Omental fat pad (tissue), 4 donors: ENCODE results near the gene SH3RF3. TPM values are rescaled to one million over a fixed set of nuclear protein-coding genes. Genes with fewer than 3 reads are reported as not detected.

Experiments used
- ATAC-seq: fragments of 150-250 bp; one replicate; pipeline ENCODE4 v1.9.1; 2016; ENCODE audit warnings: mild to moderate bottlenecking, moderate library complexity; ENCODE audit not compliant: low FRiP score
- DNase-seq: peaks from one replicate; pipeline ENCODE4 v3.0.0-alpha.2; 2019; ENCODE audit warnings: low spot score
- total RNA-seq, 4 donors: library from RNA; depleted of rRNA; stranded (reverse); fragments of >200 nt; gene quantifications; one replicate each; pipeline ENCODE4 v1.1.0, GENCODE V29; 2016
- TF ChIP-seq, protein P1 (sequence below), 3 donors: fragments of 450-650 bp; IDR thresholded peaks; one replicate each; pipeline ENCODE4 v1.5.1; 2016 to 2017; ENCODE audit warnings: antibody characterized with exemption in 3 of 3, mild to moderate bottlenecking in 3 of 3, moderate library complexity in 2 of 3

The SH3RF3 gene
- total RNA-seq, 4 donors from 2014 or later, result 6.5 to 16.6 (median 8.6) TPM

DNA sequence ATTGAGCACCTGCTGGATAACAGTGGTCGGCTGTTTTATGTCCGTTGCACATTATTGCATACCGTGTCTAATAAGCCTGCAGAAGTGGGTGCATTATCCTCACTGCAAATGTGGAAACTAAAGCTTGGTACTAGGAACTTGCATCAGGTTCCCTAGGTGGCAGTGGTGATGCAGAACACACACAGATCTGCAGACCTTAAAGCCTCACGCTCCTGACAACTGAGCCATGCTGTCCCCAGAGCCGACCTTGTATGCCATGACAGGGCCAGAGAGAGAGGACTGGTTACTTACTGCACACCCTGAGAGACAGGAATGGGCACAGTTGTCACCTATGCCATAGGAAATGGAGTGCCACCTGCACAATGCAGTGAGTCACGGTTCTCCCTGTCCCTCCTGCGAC, 151.8 kb downstream of the SH3RF3 start:
- ATAC-seq (no peak), DNase-seq (no peak)
- TF ChIP-seq, protein P1, sequence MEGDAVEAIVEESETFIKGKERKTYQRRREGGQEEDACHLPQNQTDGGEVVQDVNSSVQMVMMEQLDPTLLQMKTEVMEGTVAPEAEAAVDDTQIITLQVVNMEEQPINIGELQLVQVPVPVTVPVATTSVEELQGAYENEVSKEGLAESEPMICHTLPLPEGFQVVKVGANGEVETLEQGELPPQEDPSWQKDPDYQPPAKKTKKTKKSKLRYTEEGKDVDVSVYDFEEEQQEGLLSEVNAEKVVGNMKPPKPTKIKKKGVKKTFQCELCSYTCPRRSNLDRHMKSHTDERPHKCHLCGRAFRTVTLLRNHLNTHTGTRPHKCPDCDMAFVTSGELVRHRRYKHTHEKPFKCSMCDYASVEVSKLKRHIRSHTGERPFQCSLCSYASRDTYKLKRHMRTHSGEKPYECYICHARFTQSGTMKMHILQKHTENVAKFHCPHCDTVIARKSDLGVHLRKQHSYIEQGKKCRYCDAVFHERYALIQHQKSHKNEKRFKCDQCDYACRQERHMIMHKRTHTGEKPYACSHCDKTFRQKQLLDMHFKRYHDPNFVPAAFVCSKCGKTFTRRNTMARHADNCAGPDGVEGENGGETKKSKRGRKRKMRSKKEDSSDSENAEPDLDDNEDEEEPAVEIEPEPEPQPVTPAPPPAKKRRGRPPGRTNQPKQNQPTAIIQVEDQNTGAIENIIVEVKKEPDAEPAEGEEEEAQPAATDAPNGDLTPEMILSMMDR (IDR thresholded peaks at IDR 0.05), result no peak

GRCh38 chr2:109282360-109282759, 153.4 kb downstream of the SH3RF3 start:
- no peak for DNase-seq
- ATAC-seq, result no peak
- TF ChIP-seq, protein P1 (IDR thresholded peaks at IDR 0.05), result no peak

GRCh38 chr2:109282865-109283264, 153.9 kb downstream of the SH3RF3 start:
- DNase-seq (no peak), ATAC-seq (no peak)
- TF ChIP-seq, protein P1 (IDR thresholded peaks at IDR 0.05), result no peak

DNA sequence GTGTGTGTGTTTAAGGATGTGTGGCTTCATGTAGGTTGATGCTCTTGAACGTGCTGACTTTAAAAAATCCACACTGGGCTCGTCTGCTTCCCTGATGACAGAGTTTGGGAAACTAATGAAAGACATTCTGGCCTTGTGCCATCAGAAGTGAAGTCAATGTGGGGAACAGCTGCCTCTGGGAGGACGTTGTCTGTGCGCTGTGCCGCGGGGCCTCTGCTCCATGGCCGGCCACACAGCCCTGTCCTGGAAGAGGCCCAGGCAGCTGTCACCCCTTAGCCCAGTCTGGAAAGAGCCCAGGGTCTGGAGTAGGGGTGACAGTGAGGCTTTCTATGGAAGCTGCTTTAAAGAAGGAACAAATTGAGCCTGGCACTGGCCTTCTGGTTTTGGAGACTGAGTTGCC, 155.8 kb downstream of the SH3RF3 start:
- no peak for ATAC-seq
- TF ChIP-seq, protein P1 (IDR thresholded peaks at IDR 0.05), result no peak
- no peak for DNase-seq

GRCh38 chr2:109285244-109285651, 156.2 kb downstream of the SH3RF3 start:
- no peak for DNase-seq
- ATAC-seq, result no peak
- TF ChIP-seq, protein P1 (IDR thresholded peaks at IDR 0.05), result no peak

- no peak for ATAC-seq
- TF ChIP-seq, protein P1 (IDR thresholded peaks at IDR 0.05), result no peak
- no peak for DNase-seq
Observed at GRCh38 chr2:109287413-109287812, 158.4 kb downstream of the SH3RF3 start.

DNA sequence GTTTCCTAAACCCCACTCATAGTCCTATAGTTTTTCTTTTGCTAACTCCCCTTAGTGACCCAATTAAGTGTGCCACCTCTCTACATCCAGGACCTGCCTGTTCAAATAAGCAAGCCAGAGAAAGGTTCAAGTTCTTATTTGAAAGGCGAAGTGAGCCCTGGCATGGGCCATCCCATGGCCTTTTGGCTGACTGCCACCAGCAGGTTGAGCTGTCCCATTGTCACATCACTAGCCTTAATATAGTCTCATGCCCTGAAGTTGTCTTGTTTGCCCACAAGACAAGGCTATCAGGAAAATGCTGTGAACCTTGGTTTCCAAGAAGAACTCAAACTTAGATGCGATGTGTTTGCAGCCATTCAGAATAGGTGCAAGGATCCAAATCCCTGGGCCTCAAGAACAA, 158.8 kb downstream of the SH3RF3 start:
- no peak for ATAC-seq

More for the DNA sequence above, 158.8 kb downstream of the SH3RF3 start:
- DNase-seq, result no peak
- TF ChIP-seq, protein P1 (IDR thresholded peaks at IDR 0.05), result no peak
